A673 (cell line): ENCODE measurements around the gene CLCN2. TPM values are rescaled to one million over a fixed set of nuclear protein-coding genes. Genes with fewer than 3 reads are reported as not detected.

Experiments used
- BruUV-seq: library from RNA; stranded (reverse); fragments of 400-500 nt; replicated peaks from 2 replicates; lab custom pipeline; 2021; lab: Mats Ljungman, UMichigan
- CTCF ChIA-PET: fragments of 300-600 bp; sonication (Branson Sonifier 250); formaldehyde crosslinking; loops from one replicate; lab custom pipeline; 2022; ENCODE audit warnings: antibody characterized with exemption; lab: Charles Lee
- POLR2A ChIA-PET: fragments of 300-600 bp; sonication (Branson Sonifier 250); formaldehyde crosslinking; loops from one replicate; lab custom pipeline; 2022; ENCODE audit warnings: antibody characterized with exemption; ENCODE audit not compliant: low non-redundant PET; lab: Charles Lee
- DNase-seq: peaks from one replicate; pipeline ENCODE4 v3.0.0-alpha.2; 2015; ENCODE audit warnings: low spot score
- H3K27ac ChIP-seq: fragments of 200-600 bp; sonication (generic); 2 replicates; pipeline ENCODE4 v1.5.1; 2016; ENCODE audit warnings: mixed run types, low read depth, mild to moderate bottlenecking, mixed read lengths, antibody characterized with exemption, low read length; ENCODE audit not compliant: poor library complexity, severe bottlenecking
- H3K27me3 ChIP-seq: fragments of 200-600 bp; sonication (generic); replicated peaks from 2 replicates; pipeline ENCODE4 v1.6.1; 2017; ENCODE audit warnings: mixed run types, low read depth, mild to moderate bottlenecking, mixed read lengths, antibody characterized with exemption, low read length; ENCODE audit not compliant: insufficient read depth, poor library complexity
- H3K36me3 ChIP-seq: fragments of 200-600 bp; sonication (generic); 2 replicates; pipeline ENCODE4 v1.6.1; 2016; ENCODE audit warnings: mixed run types, mild to moderate bottlenecking, mixed read lengths, antibody characterized with exemption, low read length; ENCODE audit not compliant: insufficient read depth, poor library complexity, severe bottlenecking
- H3K4me1 ChIP-seq: fragments of 200-600 bp; sonication (generic); 2 replicates; pipeline ENCODE4 v1.6.1; 2017; ENCODE audit warnings: mixed run types, mild to moderate bottlenecking, mixed read lengths, antibody characterized with exemption, low read length; ENCODE audit not compliant: insufficient read depth, poor library complexity, severe bottlenecking
- H3K4me3 ChIP-seq: fragments of 200-600 bp; sonication (generic); 2 replicates; pipeline ENCODE4 v1.5.1; 2016; ENCODE audit warnings: low read depth, mixed run types, mild to moderate bottlenecking, mixed read lengths, low read length; ENCODE audit not compliant: poor library complexity, severe bottlenecking
- H3K9me3 ChIP-seq: fragments of 200-600 bp; sonication (generic); 2 replicates; pipeline ENCODE4 v1.6.1; 2016; ENCODE audit warnings: mixed run types, low read depth, mild to moderate bottlenecking, mixed read lengths, antibody characterized with exemption, low read length; ENCODE audit not compliant: poor library complexity, severe bottlenecking
- EZH2 ChIP-seq: fragments of 200-600 bp; sonication (generic); IDR thresholded peaks from 2 replicates; pipeline ENCODE4 v1.6.1; 2017; ENCODE audit warnings: borderline replicate concordance, low read depth, mild to moderate bottlenecking, mixed read lengths, antibody characterized with exemption, low read length; ENCODE audit not compliant: poor library complexity, severe bottlenecking
- intact Hi-C: fragments of 100-400 bp; cut with micrococcal nuclease; formaldehyde crosslinking; loops from one replicate; pipeline ENCODE4 v1.10.0; 2022; ENCODE audit not compliant: unreplicated experiment
- total RNA-seq: library from RNA; stranded (reverse); gene quantifications from 2 replicates; pipeline ENCODE4 v1.2.3, GENCODE V29; 2021
- TF ChIP-seq, protein P1 (sequence below): fragments of 300-800, 200-600 bp; sonication (generic); conservative IDR thresholded peaks from 2 replicates; pipeline ENCODE4 v1.5.1; 2017; ENCODE audit warnings: low read depth, mild to moderate bottlenecking, antibody characterized with exemption, low read length, moderate library complexity, mixed read lengths

The CLCN2 gene
- total RNA-seq, 1 experiment from 2014 or later, result 11.2 TPM

DNA sequence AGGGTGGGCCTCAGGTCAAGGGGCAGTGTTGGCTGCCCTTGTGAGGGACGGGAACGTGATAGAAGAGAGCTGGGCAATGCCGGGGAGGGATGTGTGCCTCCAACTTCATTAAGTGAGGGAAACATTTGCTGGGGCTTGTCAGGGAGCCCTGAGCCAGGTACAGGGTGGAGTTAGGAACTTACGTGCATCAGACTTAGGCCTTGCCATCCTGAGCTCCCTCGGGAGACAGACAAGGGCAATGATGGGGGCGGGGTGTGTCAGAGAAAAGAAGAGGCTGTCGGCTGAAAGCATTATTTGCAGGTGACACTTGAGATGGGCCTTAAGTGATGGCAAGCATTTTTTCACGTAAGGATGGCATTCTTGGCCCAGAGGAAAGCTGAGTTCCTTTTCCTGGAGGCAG, 22.4 kb downstream of the CLCN2 start:
- H3K4me3 ChIP-seq, result no peak overlapping the region
- ChIA-PET CTCF (interaction anchor here (1.1 kb wide), 1 partner anchor 28 kb away, joined by 3 read pairs; no protein-coding TSS in a partner anchor), POLR2A (no interaction called here)
- BruUV-seq, result no TSS peak
- no peak for DNase-seq
- peaks cover 30% of the 10 kb centered on the region for H3K4me1 ChIP-seq
- H3K36me3 ChIP-seq, result peaks cover 17% of the 10 kb centered on the region
- TF ChIP-seq EZH2, result no peak
- TF ChIP-seq, protein P1, sequence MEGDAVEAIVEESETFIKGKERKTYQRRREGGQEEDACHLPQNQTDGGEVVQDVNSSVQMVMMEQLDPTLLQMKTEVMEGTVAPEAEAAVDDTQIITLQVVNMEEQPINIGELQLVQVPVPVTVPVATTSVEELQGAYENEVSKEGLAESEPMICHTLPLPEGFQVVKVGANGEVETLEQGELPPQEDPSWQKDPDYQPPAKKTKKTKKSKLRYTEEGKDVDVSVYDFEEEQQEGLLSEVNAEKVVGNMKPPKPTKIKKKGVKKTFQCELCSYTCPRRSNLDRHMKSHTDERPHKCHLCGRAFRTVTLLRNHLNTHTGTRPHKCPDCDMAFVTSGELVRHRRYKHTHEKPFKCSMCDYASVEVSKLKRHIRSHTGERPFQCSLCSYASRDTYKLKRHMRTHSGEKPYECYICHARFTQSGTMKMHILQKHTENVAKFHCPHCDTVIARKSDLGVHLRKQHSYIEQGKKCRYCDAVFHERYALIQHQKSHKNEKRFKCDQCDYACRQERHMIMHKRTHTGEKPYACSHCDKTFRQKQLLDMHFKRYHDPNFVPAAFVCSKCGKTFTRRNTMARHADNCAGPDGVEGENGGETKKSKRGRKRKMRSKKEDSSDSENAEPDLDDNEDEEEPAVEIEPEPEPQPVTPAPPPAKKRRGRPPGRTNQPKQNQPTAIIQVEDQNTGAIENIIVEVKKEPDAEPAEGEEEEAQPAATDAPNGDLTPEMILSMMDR, result no peak
- no peak overlapping the region for H3K27ac ChIP-seq
- no peaks in the 10 kb centered on the region for H3K9me3 ChIP-seq
- H3K27me3 ChIP-seq, result no peaks in the 10 kb centered on the region
- intact Hi-C loops, result no loop called here

DNA sequence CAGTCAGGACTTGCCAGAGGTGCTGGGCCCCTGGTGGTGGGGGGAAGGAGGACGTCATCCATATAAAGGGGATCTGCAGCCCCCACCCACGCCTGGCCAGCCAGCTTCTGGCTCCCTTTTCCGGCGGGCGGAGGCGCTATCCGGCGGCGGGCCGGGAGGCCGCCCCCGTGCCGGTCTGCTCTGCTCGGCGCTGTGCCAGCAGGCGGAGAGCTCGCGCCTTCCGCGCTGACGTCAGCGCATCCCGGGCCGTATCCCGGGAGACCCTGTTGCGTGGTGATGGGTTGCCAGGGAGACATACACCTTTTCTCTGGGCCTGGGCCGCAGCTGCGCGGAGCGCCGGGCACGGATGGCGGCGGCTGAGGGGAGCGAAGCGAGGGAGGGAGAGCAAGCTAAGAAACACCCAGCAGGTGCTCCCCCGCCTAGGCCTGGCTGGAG, 22.9 kb downstream of the CLCN2 start:
- Histone ChIP-seq H3K27me3 (no peaks in the 10 kb centered on the region), H3K4me3 (no peak overlapping the region), H3K9me3 (no peaks in the 10 kb centered on the region), H3K4me1 (peaks cover 30% of the 10 kb centered on the region), H3K27ac (no peak overlapping the region), H3K36me3 (peaks cover 22% of the 10 kb centered on the region)
- no peak for TF ChIP-seq EZH2
- TF ChIP-seq, protein P1, result 0 out of 2 replicates have a peak, but pooled peaks have one; percentile 17
- ChIA-PET POLR2A (no interaction called here), CTCF (interaction anchor here (0.6 to 1.1 kb wide), 2 partner anchors 16 to 29 kb away, joined by 3 read pairs; no protein-coding TSS in a partner anchor)
- no TSS peak for BruUV-seq
- intact Hi-C loops, result no loop called here
- DNase-seq, result peak; percentile 58

DNA sequence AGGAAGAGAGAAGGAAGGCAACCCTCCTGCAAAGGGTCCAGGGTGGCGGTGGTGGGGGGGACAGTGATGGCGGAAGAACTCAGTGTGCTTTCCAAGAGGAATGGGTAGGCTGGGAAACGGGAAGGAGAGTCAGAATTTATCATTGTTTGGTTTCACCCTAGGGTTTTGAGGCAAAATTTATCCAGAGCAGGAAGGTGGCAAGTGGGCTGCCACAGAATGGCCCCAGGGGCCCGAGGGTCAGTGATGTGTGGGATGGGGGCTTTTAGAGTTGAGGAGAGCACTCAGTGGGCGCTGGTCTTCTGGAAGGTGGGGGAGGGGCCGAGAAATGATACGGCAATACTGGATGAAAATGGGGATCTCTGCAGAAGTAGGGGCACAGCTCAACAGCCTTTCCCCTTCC, 23.4 kb downstream of the CLCN2 start:
- no peak overlapping the region for H3K27ac ChIP-seq
- H3K36me3 ChIP-seq, result peaks cover 27% of the 10 kb centered on the region
- ChIA-PET POLR2A (no interaction called here), CTCF (interaction anchor here (0.6 to 1.1 kb wide), 2 partner anchors 16 to 30 kb away, joined by 3 read pairs; no protein-coding TSS in a partner anchor)
- intact Hi-C loops, result no loop called here
- no peak overlapping the region for H3K4me3 ChIP-seq
- BruUV-seq, result no TSS peak
- DNase-seq, result no peak
- H3K9me3 ChIP-seq, result no peaks in the 10 kb centered on the region
- TF ChIP-seq, protein P1, result no peak
- no peak for TF ChIP-seq EZH2
- peaks cover 30% of the 10 kb centered on the region for H3K4me1 ChIP-seq
- H3K27me3 ChIP-seq, result no peaks in the 10 kb centered on the region
